Stimulated activated CD4-positive, alpha-beta T cell treated with anti-CD3 and anti-CD28 coated beads, Interleukin-15, amount 100 ng/mL, for 1 hour (primary cell): Measurements from ENCODE around the gene LSM3.

Experiments used
- DNase-seq, 2 donors: peaks; one replicate each; pipeline ENCODE4 v3.0.0-alpha.2; 2020; ENCODE audit warnings: low read depth in 1 of 2, low spot score in 1 of 2

The LSM3 gene

GRCh38 chr3:14194865-14195264, 16.2 kb downstream of the LSM3 start:
- no peak for DNase-seq

- DNase-seq: no peak
These were observed 21.0 kb downstream of the LSM3 start for GRCh38 chr3:14199641-14200040.

- no peak for DNase-seq
These were observed 21.7 kb downstream of the LSM3 start for GRCh38 chr3:14200276-14200675.

- no peak for DNase-seq
These were observed 22.2 kb downstream of the LSM3 start for GRCh38 chr3:14200841-14201240.

- no peak for DNase-seq
These were observed 23.5 kb downstream of the LSM3 start for GRCh38 chr3:14201940-14202684.

GRCh38 chr3:14202874-14203520, 24.4 kb downstream of the LSM3 start:
- no peak for DNase-seq

GRCh38 chr3:14203521-14204079, 25.0 kb downstream of the LSM3 start:
- DNase-seq: no peak

GRCh38 chr3:14204515-14205284, 26.1 kb downstream of the LSM3 start:
- no peak for DNase-seq

- DNase-seq: no peak
These were observed 28.0 kb downstream of the LSM3 start for GRCh38 chr3:14206548-14207177.

GRCh38 chr3:14208168-14208567, 29.6 kb downstream of the LSM3 start:
- no peak for DNase-seq

GRCh38 chr3:14208977-14209394, 30.4 kb downstream of the LSM3 start:
- DNase-seq: no peak

GRCh38 chr3:14209581-14210289, 31.1 kb downstream of the LSM3 start:
- no peak for DNase-seq

- DNase-seq: no peak
These were observed 31.7 kb downstream of the LSM3 start for GRCh38 chr3:14210290-14210688.

- no peak for DNase-seq
These were observed 32.4 kb downstream of the LSM3 start for GRCh38 chr3:14210843-14211594.

GRCh38 chr3:14211621-14212020, 33.0 kb downstream of the LSM3 start:
- DNase-seq: no peak

GRCh38 chr3:14212032-14212431, 33.4 kb downstream of the LSM3 start:
- DNase-seq: no peak

- DNase-seq: no peak
These were observed 34.6 kb downstream of the LSM3 start for GRCh38 chr3:14213066-14213774.

GRCh38 chr3:14214764-14215163, 36.1 kb downstream of the LSM3 start:
- DNase-seq: no peak
